Daoy (cell line): ENCODE results near the gene NSG2. TPM values are rescaled to one million over a fixed set of nuclear protein-coding genes. Genes with fewer than 3 reads are reported as not detected.

Experiments used
- DNase-seq: peaks from one replicate; pipeline ENCODE4 v3.0.0-alpha.2; 2015; ENCODE audit warnings: low read depth
- total RNA-seq: library from RNA; depleted of rRNA; stranded (reverse); fragments of >200 nt; shearing (Covaris generic); gene quantifications from 2 replicates; pipeline ENCODE4 v1.2.3, GENCODE V29; 2014; rRNA removed

The NSG2 gene
- total RNA-seq = not detected in 2 replicates

DNA sequence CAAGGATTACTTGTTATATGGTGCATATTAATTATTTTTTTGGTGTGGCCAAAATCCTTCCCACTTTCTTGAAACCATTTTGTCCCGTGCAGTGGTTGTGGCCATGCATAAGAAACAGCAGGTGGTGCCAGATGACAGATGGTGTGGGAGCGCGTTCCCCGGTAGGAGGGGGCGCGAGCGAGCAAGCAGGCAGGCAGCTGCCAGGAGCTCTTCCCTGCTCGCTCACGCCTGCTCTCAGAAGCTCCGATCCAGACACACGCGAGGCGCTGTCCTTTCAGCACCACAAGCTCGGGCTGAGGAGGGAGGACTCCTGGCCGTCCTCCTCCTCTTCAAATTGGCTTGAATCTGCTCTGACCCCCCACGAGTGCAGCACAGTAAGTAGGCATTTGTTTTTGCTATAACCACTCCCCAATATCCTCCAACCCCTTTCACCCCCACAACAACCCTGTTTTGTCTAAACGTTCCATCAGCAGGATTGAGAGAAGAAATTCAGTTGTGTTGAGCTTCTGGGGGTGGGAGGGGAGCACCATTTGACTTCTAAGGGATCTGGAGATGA lies at the start of gene NSG2:
NSG2 (plus strand) TSS at position 237 of the 556 bp plus-strand sequence. CDS start 1,050 bp downstream, outside the sequence.
- peak; percentile 96 for DNase-seq

DNA sequence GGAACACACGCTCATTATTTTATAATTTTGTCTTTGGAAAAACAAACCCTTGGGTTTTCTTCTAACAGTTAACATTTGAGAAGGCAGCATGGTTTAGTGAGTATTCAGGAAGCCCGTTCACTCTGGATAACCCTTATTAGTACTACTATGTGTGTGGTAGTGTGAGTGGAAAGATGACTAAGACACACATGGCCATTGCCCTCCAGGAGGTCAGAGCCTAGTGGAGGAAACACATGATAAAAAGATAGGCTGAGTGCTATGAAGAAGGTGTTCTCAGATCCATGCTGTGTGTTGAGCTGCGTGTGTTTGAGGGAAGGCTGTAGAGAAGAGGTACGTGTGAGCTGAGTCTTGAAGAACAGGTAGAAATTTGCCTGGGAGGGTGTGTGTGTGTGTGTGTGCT lies 48.2 kb upstream of the NSG2 start:
- peak; percentile 35 for DNase-seq

DNA sequence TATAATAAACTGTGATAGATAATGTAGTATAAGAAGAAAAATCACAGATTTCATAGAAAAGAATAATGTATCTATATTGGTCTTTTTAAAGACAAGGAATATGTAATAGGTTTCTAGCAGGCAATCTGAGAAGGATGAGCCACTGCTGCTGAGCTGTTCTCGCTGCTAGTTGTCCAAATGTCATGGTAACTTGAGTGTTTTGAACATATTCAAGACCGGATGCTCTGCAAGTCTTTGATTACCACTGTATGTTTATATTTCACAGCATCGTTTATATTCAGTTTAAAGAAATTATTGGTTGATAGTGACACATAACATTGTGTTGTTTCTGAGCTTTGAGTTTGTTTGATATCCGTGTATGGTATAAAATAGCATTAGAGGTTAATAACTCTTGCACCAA lies 47.0 kb upstream of the NSG2 start:
- no peak for DNase-seq

DNA sequence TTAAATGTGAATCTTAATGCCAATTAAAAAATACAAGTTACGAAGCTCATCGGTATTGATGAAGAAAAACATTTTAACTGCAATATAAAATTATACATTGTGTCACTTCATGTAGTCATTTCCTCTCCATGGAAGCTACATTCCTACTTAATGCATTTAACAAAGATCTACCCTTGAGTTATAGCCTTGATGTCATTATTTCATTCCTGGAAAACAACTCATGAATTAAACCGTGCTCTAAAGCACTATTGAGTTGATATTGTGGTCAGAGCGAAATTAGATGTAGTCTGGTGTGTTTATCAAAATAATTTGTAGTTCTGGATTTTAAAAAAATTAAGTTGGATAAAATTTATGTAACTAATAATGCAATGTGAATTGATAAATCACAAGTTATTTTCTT lies 45.4 kb upstream of the NSG2 start:
- no peak for DNase-seq

DNA sequence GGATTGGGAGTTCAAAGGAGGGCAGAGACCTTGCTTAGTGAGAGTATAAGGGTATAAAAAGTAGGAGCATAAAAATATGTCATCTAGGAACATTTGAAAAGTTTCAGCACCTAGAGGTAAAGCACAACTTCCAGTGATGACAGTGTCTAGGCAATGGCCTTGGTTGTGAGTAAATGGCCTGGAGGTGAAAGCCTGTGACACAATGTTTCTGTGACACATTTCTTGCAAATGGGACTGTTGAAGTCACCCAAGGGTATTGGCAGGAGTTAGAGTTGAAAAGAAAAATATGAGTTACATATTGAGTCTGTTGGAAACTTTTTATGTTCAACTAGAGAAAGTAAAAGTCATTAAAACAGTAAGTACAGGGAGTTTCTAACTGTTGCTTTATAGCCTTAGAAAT lies 41.7 kb upstream of the NSG2 start:
- no peak for DNase-seq

DNA sequence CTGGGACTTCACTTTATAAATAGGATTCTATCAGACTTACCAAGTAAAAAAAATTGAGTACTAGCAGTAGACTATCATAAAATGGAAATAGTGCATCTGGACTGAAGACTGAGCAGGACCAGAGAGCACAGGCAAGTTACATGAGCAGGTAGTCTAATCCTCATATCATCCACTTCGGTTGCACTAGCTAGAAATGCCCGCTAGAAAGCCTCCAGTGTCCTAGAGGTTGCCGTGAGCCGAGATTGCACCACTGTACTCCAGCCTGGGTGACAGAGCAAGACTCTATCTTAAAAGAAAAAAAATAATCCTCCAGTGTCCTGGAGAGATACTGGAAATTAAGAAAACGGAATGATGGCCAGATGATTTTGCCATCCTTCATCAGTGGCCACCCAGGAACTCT lies 36.6 kb upstream of the NSG2 start:
- no peak for DNase-seq

DNA sequence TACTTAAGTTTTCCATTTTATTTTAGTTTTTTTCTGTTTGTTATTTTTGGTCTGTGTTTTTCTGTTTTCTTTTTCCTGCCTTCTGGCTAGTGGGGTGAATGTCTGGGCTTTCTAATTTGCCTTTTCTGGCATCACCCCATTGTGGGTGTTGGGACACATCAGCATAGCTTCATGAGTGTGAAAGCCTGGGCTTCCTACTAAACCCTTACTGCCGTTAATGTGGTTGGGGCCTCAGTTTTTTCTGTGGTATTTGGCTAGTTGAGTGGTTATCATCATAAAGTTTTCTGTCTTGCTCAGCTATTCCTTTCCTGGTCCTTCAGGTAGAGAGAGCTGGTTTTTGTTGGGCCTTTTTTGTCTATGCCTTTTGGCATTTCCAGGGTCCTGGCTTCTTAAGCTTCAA lies 35.1 kb upstream of the NSG2 start:
- no peak for DNase-seq

DNA sequence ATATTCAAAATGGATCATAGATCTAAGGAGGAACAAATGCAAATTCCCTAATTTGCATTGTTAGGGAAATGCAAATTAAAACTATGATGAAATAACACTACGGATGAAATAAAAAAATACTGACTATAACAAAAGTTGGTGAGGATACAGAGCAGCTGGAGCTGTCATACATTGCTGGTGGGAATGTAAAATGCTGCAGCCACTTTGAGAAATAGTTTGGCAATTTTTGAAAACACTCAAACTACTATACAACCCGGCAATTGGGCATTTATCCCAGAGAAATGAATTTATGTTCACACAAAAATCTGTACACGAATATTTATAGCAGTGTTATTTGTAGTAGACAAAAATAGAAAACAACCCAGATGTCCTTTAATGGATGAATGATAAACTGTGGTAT lies 34.1 kb upstream of the NSG2 start:
- DNase-seq = no peak

DNA sequence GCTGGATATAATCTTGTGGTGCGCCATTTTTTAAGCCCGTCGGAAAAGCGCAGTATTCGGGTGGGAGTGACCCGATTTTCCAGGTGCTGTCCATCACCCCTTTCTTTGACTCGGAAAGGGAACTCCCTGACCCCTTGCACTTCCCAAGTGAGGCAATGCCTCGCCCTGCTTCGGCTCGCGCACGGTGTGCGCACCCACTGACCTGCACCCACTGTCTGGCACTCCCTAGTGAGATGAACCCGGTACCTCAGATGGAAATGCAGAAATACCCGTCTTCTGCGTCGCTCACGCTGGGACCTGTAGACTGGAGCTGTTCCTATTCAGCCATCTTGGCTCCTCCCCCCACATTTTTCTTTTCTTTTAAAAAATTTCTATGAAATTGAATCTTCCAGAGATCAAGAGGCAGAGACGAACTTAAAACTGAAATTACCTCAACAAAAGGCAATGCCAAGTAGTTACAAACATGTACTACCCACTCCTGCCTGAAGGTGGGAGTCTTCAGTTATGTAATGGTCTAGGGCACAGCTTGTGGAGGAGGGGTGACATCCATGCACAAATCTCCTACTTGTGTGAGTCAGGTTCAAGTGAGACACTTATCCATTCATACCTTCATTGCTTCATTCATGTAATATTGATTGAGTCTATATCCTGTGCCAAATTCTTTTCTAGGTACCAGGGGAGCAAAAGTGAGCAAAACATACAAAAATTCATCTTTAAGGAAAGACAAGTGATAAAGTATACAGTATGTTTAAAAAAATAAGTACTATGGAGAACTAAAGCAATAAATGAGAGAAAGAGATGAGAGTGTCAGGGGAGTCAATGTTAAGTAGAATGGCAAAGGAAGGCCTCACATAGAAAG lies 25.2 kb upstream of the NSG2 start:
- peak; percentile 76 for DNase-seq

DNA sequence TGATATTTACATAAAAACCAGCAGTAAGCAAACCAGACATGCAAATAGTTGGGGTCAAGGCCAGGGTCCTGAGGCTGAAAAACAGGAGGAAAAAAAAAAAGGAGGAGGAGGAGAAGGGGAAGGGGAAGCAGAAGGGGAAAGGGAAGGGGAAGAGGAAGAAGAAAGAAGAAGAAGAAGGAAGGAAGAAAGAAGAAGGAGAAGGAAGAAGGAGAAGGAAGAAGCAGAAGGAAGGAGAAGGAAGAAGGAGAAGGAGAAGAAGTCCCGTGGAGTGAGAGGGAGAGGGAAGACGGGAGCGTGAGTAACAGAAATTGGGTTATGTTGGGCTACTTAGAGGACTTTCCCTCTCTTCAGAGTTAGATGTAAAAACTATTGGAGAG lies 24.6 kb upstream of the NSG2 start:
- DNase-seq = no peak

DNA sequence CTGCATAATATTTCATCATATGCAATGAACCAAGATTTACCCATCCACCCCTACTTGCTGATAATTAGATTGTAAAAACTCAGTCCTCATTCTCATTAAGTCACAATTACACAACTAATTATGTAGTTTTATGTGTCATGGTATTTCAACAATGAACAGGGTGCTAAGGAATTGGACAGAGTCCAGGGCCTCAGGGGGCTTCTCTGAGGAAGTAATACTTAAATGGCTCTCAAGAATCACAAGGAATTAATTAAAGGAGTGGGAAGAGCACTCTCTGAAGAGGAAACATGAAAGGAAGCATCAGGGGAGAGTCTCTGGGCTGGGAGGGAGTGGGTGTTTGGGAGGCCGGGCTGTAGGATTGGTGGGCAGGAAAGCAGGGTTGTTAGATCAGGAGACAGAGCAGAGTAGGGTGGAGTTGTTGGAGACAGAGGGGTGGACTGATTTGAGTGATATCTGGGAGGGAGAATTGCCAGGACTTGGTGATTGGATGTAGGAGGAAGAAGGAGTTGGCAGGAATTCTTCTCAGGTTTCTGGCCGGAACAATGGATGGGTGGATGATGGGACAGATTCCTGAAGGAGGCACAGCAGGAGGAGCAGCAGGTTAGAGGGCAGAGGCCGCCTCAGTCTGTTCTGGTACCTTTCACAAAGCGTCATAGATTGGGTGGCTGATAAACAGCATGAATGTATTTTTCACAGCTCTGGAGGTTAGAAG lies 23.0 kb upstream of the NSG2 start:
- no peak for DNase-seq

DNA sequence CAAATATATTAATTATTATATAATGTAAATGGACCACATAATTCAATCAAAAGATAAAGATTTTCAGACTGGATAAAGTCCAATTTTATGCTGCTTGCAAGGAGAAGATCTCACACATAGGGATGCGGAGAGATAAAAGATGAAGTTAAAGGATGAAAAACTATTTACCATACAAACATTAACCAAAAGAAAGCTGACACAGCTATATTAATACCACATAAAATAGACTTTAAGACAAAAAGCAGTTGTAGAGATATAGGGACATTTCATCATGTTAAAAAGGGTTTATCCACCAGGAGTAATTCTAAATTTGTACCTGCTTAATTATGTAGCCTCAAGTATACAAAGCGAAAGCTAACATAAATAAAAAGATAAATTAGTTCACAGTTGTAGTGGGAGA lies 15.2 kb upstream of the NSG2 start:
- no peak for DNase-seq

DNA sequence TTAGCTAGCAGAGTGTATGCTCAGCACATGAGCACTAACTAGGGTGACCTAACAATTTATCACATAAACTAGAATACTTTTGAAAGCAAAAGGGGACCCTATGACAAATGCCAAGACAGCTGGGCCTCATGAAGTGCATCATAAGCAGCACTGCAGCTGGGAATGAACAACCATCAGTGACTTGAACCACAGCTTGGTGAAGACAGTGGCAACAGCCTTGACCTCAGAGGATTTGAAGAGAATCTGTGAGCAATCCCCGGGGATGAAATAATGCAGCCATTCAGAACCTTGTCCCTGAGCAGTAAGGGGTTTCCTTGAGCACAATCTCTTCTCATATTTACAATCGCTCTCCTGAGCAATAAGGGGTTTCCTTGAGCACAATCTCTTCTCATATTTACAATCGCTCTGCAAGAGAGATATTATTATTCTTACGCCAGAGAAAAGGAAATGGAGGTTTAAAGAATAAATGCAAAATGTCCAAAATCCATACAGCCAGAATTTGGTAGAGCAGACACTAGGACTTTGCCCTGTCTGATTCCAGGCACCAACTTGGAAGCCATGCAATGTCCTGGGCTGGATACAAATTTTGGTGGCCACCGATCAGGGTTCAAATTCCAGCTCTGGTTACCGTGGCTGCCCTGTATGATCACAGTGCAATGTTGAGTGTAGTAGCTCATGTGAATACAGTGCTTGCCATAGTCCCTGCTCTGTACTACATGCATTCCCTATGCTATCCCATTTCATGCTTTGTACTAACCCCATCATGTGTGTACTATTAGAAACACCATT lies 846 bp upstream of the NSG2 start:
- DNase-seq = no peak

DNA sequence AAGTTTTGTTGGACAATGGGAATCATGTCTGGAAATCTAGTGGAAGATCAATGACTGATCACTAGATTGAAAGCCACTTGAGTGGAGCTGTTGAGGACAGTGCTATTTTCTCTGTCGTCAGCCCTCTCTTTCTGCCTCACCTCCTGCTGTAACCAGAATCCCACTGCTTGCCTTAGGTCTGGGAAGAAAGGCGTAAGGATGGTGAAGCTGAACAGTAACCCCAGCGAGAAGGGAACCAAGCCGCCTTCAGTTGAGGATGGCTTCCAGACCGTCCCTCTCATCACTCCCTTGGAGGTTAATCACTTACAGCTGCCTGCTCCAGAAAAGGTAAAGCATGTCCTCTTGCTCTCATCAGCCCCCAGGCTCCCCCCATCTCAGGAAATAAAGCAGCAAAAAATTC lies 1.1 kb downstream of the NSG2 start:
- no peak for DNase-seq

DNA sequence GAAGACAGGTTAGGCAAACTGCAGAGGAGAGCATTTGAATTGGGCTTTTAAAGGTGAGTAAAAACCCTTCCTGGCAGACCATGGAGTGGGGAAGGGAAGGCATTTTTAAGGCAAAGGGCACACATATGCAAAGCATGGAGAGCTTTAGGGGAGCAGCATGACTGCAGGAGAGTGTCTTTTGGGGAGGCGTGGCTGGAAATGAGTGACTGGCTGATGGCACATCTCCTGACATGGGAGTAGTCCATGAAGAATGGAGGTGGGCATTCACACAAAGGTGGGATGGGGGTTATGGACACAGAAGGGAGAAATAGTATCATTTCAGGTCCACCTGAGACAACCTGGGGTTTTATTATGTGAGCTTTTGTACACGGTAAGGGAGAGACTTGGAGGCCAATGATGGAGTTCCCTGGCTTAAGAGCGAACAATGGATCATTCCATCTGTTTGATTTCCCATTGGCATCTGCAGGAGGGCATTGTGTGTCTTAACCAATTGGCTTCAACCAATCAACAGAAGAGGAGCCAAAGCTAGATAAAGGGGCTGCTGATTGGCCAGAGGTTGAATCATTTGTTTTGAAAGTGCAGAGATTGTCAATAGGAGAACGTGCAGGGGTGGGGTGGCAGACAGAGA lies 2.1 kb downstream of the NSG2 start:
- DNase-seq = no peak

DNA sequence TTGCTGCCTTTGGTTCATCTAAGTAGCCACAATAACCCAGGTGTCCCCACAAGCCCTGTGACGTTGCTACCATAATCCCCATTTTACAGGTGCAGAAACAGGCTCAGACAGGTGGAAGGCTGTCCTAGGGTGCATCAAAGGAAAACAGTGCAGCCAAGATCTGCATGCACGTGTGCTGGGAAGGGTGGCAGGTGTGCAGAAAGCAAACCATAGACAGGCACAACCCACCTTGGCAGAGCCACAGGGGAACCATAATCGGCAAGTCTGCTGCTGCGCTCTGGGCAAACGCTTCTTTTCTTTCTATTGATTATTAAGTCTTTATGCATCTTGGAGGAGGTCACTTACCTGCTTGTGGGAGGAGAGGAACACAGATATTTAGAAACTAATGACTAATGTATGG lies 7.1 kb downstream of the NSG2 start:
- no peak for DNase-seq

DNA sequence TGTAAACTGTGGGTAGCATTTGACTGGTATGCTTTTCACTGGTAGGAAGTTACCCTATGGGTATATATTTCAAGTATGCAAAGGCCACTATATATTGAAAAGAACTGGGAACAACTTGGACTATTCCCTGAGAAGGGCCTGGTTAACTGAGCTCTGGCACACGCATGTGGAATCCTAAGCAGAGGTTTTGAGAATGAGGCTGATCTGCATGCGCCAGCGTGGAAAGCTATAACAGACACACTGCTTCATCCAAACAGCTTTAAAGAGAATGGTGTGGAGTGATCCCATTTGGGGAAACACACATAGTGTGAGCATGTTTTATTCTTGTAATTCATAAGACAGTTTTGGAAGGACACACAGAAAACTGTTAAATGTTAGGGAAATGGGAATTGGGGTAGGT lies 8.4 kb downstream of the NSG2 start:
- DNase-seq = no peak

DNA sequence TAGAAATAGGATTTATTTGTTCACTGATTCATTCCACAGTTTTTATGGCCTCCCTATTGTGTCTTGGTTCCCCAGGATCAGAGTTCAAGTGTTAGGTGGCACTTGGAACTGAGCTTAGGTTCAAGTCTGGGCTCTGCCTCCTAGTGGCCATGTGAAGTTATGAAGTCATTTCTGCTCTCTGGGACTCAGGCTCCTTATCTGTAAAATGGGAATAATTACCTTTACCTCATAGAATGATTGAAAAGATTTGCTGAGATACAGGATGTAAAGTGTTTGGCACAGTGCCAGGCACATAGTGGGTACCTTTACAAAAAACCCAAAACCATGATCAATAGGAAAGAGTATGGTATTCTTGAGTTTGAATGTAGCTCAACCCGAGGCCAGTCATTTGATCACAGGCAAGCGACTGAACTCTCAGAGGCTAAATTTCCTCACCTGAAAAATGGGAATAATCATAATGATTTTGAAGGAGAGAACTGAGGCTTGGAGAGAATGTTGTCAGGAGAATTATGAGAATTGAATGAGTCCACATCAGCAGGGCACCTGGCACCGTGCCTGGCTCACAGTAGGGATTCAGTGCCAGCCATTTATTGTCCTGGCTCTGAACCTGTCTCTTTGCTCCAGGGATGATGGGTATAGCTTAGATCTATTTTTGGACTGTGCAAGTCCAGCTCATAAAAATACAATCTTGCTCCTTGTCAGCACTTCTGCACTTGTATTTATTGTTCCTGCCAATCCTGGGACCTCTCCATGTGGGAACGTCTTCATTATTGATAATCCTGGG lies 10.8 kb downstream of the NSG2 start:
- DNase-seq = no peak

DNA sequence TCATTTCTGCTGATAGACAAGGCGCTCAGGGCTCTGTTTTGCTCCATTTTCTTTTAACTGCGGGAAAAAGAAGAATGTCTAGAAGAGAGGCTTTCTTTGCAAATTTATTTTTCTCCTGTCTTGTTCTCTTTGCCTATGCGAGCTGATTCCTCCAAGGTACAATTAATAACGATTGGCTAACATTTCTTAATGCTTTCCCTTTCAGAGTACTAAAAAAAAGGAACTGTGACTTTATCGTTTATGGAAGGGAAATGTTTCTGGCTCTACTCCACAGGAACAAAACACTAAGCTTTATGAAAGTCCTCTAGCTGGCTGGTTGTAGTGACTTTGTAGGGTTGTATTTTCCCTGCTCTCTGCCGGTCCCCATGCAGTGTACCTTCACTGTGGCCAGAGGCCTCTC lies 11.7 kb downstream of the NSG2 start:
- DNase-seq = no peak

DNA sequence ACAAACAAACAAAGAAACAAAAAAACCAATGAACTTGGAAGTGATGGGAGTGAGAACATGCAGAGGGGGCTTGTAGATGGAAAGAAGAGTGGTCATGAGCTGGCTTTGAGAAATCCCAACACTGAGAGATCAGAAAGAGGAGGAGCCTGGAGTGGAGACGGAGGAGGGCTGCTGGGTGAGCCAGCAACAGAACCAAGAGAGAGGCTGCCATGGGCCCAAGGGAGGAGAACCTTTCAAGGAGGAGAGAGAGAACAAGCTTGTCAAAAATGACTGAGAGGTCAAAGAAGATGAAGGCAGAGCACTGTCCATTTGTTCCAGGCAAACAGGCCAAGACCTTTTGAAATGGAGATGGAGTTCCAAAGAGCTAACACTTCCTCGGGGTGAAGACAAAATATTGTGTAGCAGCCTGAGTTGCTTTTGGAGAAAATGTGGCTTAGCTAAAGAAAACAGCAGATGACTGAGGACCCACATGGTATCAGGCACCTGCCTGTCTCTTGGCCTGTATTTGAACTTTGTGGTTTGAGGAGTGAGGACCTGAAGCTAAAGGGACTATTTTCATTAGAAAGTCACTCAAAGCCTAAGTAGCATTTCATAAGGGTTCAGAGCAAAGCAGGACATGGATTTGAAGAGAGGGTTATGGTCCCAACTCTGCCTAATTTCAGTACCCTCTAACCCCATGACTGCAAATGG lies 13.1 kb downstream of the NSG2 start:
- no peak for DNase-seq
